ENCODE measurements around the gene JPT2.

Gene JPT2

DNA sequence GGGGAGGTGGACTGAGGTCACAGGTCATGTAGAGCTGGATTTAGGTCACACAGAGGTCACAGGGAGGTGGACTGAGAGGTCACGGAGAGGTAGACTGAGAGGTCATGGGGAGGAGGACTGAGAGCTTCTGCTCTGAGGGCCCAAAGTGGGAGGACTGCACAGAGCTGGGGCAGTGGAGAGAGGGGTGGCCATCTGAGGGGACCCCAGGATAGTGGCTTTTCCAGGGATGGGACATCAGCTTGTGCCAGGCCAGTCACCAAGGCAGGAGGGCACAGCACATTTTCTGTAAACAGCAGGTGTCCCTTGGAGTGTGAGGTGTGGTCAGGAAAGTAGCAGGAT is 26.1 kb upstream of the JPT2 start:
- DNase-seq (ENCODE audit: low read depth): no peak

DNA sequence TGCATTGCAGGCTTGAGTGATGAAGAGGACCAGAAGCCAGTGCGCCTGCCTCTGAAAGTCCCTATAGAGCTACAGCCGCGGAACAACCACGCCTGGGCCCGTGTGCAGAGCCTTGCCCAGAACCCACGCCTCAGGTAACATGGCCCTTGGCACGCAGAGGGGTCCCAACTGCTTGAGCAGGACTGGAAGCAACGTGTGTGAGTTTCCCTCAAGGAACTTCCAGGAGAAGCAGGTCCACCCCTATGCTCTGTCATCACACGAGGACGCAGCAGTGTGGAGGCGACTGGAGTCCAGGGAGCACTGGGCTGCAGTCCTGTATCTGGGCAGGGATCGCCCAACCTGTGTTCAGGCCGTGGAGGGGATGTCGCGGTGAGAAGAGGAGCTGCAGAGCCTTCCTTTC is 25.1 kb upstream of the JPT2 start:
- DNase-seq (ENCODE audit: low read depth): no peak

DNA sequence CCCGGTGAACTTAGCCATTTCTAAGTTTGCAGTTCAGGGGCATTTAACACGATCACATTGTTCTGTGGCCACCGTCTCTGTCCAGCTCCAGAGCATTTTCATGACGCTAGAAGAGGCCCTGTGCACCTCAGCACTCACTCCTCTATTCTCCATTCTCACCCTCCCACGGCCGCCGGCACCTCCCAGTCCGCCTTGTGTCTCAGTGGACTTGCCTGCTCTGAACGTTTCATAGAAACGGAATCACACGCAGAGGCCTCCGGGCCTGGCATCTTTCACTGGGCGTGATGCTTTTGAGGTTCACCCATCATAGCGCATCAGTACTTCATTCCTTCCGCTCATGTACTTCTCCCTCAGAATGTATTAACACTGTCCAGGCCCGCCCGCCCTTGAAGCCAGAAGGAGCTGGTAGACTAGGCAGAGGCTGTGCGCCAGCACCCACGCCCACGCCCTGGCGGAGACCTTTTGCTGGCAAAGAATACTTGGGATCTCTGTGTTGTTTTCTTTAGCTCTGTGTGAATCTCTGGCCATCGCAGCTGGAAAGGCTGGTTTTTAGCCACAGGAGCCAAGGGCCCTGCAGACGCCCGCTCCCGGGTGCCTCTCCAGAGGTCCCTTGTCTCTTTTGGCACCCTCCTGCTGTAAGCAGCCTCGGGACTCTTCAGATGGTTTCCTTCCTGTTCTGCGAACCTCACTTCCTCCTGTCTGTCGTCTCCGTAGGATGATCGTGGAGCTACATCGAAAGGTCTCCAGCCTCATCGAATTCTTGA is 23.4 kb upstream of the JPT2 start:
- no peak for DNase-seq (ENCODE audit: low read depth)

DNA sequence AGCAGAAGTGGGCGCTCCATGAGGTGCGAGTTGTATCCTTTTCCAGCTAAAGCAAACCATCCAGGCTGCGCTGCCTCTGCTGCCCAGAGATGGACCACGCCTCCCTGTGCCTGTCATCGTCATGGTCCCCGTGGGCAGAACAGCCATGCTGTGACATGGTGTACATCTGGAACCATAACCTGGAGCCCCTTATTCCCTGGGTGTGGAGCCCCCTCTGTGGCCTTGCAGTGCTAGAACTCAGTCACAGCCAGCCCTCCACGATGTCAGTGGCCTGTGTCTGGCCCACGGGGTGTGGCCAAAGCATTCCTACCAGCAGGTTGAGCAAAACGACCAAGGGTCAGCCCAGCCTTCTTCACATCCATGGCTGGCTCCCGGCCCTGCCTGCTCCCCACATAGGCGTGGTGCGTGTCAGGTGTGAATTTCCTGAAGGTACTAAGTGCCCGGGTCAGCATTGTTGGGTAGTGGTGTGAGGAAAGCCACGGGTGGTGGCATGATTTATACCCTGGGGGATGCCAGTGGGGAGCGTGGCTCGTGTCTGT is 22.7 kb upstream of the JPT2 start:
- DNase-seq (ENCODE audit: low read depth): no peak

- DNase-seq (ENCODE audit: low read depth): no peak
Measured at GRCh38 chr16:1655909-1656807, 21.9 kb upstream of the JPT2 start.

DNA sequence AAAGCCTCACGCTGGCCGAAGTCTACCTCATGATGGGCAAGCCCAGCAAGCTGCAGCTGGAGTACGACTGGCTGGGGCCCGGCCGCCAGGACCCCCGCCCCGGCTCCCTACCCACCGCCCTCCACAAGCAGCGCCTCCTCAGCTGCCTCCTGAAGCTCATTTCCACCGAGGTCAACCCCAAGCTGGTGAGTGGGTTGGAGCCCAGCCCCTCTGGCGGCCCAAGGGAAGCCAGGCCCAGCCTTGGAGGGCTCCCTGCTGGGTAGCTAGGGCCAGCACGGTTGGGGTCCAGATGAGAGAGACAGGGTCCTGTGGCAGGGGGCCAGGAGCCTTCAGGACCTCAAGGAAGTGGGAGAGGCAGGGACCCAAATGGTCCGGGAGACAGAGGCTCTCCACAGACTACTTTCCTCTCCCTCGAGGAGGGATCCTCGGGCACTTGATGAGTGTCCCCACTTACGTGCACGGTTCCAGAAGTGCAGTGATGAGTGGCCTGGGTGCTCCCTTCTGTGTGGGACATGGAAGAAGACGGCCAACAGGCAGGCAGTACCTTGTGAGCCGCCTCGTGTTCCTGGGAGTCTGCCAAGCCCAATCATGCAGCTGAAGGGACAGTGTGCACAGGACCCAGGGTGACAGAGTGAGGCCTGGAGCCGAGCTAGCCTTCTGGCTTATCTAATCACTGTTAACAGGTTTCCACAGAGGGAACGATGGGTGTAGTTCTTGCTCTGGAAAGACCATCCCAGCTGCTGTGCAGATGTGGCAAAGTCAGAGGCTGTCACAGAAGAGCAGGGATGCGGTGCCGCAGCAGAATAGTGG is 21.1 kb upstream of the JPT2 start:
- no peak for DNase-seq (ENCODE audit: low read depth)

DNA sequence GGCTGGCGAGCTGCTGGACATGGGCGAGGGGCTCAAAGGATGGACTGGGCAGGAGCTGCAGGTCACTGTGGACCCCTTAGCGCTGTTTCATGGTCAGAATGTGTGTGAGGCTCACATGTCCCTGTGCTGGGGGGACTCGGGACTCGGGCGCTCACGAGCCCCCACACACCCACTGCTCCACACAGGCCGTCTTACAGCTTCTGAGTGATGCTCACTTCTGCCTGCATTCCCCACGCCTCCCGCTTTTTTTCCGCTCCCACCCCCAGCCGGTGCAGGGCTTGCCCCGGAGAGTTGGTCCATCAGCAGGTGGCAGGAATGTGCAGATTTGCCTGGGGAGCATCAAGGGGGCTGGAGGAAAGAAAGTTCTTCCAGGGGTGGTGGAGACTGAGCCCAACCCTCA is 20.2 kb upstream of the JPT2 start:
- DNase-seq (ENCODE audit: low read depth): no peak

GRCh38 chr16:1659031-1659430 is 19.0 kb upstream of the JPT2 start:
- no peak for DNase-seq (ENCODE audit: low read depth)

DNA sequence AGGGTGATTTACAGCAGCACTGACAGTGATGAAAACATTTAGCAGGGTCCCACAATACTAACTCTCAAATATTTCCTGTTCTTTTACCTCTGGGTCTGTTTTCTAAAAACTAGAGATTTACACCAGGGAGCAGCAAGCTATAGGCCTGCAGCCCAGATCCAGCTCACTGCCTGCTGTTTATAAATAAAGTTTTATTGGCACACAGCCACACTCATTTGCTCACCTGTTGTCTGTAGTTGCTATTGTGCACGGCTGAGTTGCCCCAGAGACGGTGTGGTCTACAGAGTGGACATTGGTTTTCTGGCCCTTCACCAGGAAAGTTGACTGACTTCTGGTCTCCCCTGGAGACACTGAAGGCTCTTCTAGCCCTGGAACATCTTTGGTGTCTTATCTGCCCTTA is 16.3 kb upstream of the JPT2 start:
- DNase-seq (ENCODE audit: low read depth): no peak

DNA sequence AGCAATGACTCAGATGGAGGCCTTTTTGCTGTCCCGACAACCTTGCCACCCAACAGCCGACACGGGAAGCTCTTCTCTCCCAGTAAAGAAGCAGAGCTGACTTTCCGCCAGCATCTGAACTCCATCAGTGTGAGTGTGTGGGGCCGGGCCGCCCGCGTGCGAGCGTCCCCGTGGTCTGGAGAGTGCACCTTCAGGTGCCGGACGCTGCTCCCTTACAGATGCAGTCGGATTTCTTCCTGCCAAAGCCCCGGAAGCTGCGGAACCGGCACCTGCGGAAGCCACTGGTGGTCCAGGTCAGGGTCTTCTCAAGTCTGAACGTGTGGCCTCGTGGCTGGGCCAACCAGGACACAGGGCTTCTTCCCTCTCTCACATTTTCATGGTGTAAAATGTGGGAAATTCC is 15.5 kb upstream of the JPT2 start:
- DNase-seq (ENCODE audit: low read depth): no peak

DNA sequence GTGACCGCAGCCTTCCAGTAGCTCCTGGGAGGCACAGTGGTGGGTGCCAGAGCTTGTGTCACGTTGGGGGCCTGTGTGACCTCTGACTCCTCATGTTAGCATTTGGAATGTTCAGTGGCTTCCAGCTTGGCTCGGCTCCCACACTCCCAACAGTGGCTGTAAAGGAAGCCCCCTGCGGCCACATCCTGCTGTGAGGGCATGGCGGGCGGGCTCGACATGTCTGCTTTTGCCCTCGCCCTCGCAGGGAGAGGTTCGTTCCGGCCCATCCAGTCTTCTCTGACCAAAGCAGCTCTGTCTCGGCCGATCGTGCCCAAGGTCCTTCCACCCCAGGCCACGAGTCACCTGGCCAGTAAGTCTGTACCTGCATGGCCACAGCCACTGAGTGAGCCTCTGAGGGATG is 12.2 kb upstream of the JPT2 start:
- DNase-seq (ENCODE audit: low read depth): no peak

- DNase-seq (ENCODE audit: low read depth): no peak
Measured at GRCh38 chr16:1666316-1666715, 11.8 kb upstream of the JPT2 start.

DNA sequence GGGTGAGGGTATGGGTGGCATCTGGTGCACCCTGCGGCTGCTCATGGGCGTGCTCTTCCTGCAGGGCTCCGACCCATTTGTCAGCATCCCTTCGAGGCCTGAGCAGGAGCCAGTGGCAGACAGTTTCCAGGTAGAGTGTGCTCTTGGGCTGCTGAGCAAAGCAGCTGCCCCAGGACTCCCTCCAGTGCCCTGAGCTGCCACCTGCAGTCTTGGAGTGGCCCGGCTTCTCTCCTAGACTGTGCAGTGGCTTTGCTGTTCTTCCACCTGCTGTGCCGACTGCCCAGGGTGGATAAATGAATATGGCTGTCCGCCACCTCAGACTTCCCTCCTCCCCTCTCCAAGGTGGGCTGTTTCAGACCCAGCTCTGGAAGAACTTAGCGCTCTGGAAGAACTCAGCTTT is 10.8 kb upstream of the JPT2 start:
- no peak for DNase-seq (ENCODE audit: low read depth)

DNA sequence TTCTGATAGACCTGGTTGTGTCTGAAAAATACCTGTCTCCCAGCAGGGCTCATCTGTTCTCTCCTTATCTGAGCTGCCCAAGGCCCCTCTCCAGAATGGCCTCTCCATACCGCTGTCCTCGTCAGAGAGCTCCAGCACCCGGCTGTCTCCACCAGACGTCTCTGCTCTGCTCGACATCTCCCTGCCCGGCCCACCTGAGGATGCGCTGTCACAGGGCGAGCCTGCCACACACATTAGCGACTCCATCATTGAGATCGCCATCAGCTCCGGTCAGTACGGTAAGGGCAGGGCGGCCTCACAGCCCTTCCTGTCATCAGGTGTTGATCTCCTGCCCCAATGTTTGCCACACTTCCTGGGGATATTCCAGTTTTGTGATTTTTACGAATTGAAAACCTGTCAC is 10.2 kb upstream of the JPT2 start:
- DNase-seq (ENCODE audit: low read depth): no peak

- DNase-seq (ENCODE audit: low read depth): no peak
Measured at GRCh38 chr16:1668612-1669319, 9.3 kb upstream of the JPT2 start.

GRCh38 chr16:1669698-1670097 is 8.4 kb upstream of the JPT2 start:
- DNase-seq (ENCODE audit: low read depth): no peak

DNA sequence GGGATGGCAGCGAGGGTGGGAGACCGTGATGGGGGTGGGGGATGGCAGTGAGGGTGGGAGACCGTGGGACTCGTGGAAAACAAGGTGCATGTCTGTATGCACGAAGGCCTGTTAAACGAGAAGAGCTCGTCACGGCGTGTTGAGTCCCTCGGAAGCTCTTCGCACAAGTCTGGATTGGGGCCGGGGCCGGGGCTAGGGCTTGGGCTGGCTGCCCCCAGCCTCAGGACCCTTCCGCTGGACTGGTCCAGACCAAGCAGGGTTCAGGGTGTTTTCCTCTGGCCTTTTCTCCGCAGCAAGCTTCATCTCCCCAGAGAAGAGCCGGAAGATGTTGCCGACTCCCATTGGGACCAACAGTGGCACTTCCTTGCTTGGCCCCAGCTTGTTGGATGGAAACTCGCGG is 7.7 kb upstream of the JPT2 start:
- DNase-seq (ENCODE audit: low read depth): no peak

- no peak for DNase-seq (ENCODE audit: low read depth)
Measured at GRCh38 chr16:1670866-1671265, 7.2 kb upstream of the JPT2 start.

- no peak for DNase-seq (ENCODE audit: low read depth)
Measured at GRCh38 chr16:1673424-1674151, 4.5 kb upstream of the JPT2 start.

DNA sequence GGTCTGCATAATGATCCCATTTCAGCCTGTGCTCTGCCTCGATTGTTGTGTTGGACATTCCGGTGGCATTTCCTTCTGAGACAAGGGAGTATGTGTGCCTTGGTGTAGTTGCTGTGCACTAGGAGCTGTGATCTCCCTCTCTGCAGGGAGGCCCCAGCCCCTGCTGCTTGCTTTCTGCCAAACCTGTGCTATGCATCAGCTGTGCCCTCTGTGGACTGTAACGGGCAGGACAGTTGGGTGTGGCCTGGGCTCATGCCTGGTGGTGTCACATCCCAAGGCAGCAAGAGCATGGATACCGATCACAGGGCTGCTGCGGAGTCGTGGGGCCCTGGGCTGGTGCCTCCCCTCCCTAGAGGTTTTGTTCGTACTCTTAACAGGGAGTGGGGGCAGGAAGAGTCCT is 3.8 kb upstream of the JPT2 start:
- DNase-seq (ENCODE audit: low read depth): no peak

Data from activated T-helper 9 cell treated with anti-CD3 and anti-CD28 coated beads, Interleukin-2, amount 50 U/mL, for 16 hours (primary cell).